Calu3 (cell line): Measurements from ENCODE around the gene UVRAG. TPM values are rescaled to one million over a fixed set of nuclear protein-coding genes. Genes with fewer than 3 reads are reported as not detected.
A peak's percentile ranks its signal among the peaks of the same experiment; 100 is the strongest.

ENCODE experiments used
- BruUV-seq: library from RNA; stranded (reverse); fragments of 400-500 nt; replicated peaks from 2 replicates; lab custom pipeline; 2021; lab: Mats Ljungman, UMichigan
- CTCF ChIA-PET: fragments of 300-600 bp; sonication (Branson Sonifier 250); formaldehyde crosslinking; loops from one replicate; lab custom pipeline; 2022; ENCODE audit warnings: antibody characterized with exemption; lab: Charles Lee
- DNase-seq: peaks from one replicate; pipeline ENCODE4 v3.0.0; 2022
- H3K27ac Mint-ChIP-seq: one replicate; pipeline ENCODE4 v1.8.0; 2022; ENCODE audit warnings: mixed read lengths; ENCODE audit not compliant: unreplicated experiment
- H3K27me3 Mint-ChIP-seq: one replicate; pipeline ENCODE4 v1.8.0; 2022; ENCODE audit warnings: mixed read lengths; ENCODE audit not compliant: unreplicated experiment
- H3K36me3 Mint-ChIP-seq: one replicate; pipeline ENCODE4 v1.8.0; 2022; ENCODE audit warnings: mild to moderate bottlenecking, moderate library complexity, mixed read lengths; ENCODE audit not compliant: insufficient read depth, unreplicated experiment
- H3K4me1 Mint-ChIP-seq: one replicate; pipeline ENCODE4 v1.8.0; 2022; ENCODE audit warnings: mild to moderate bottlenecking, low read depth, mixed read lengths; ENCODE audit not compliant: unreplicated experiment
- H3K4me3 Mint-ChIP-seq: one replicate; pipeline ENCODE4 v1.8.0; 2022; ENCODE audit warnings: mild to moderate bottlenecking, low read depth, moderate library complexity, mixed read lengths; ENCODE audit not compliant: unreplicated experiment
- H3K9me3 Mint-ChIP-seq: one replicate; pipeline ENCODE4 v1.8.0; 2022; ENCODE audit warnings: low read depth, mixed read lengths; ENCODE audit not compliant: unreplicated experiment
- CTCF ChIP-seq: fragments of 200-600 bp; IDR thresholded peaks from one replicate; pipeline ENCODE4 v1.8.0; 2022; ENCODE audit warnings: antibody characterized with exemption; ENCODE audit not compliant: unreplicated experiment
- intact Hi-C: fragments of 100-400 bp; cut with micrococcal nuclease; formaldehyde crosslinking; loops from one replicate; pipeline ENCODE4 v1.10.0; 2022; ENCODE audit not compliant: unreplicated experiment
- total RNA-seq: library from RNA; stranded (reverse); gene quantifications from 2 replicates; pipeline ENCODE4 v1.2.3, GENCODE V29; 2022

Gene UVRAG
- total RNA-seq, 1 experiment from 2014 or later = 18.5 TPM

- CTCF ChIA-PET = interaction anchor here (0.6 to 0.7 kb wide), 4 partner anchors 30 to 276 kb away, joined by 3 to 9 read pairs (median 3); no protein-coding TSS in a partner anchor
- no peak overlapping the region for H3K4me3 Mint-ChIP-seq
- BruUV-seq = no TSS peak
- no peaks in the 10 kb centered on the region for H3K4me1 Mint-ChIP-seq
- DNase-seq = no peak
- no peaks in the 10 kb centered on the region for H3K27me3 Mint-ChIP-seq
- H3K27ac Mint-ChIP-seq = no peak overlapping the region
- intact Hi-C loops = no loop called here
- TF ChIP-seq CTCF = no peak
- no peaks in the 10 kb centered on the region for H3K9me3 Mint-ChIP-seq
- H3K36me3 Mint-ChIP-seq = no peaks in the 10 kb centered on the region
Observed at GRCh38 chr11:75893251-75893650, 78.2 kb downstream of the UVRAG start.

DNA sequence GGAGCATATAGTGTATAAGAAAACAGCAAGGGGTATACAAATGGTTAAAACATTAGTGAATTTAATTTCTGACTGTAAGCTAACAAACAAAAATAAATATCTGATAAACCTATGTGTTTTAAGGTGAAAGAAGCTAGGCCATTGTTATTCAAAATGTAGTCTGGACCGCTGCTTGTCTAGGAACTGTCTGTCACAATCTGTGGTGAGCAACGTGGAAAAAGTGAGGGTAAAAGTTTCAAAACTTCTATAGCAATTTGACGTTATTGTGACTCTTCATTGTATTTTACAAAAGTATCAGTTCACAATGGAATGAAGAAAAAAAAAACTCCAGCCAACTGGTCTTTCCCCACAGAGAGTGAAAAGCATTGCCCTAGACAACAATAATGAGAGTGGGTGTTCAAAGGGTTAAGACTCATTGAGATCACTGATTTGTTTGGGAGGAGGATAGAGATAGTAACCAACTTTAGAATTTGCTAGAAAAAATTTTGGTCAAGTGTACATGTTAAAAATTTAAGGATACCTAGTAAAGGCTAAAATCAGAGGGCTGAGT is 79.1 kb downstream of the UVRAG start:
- intact Hi-C loops = no loop called here
- no peak for TF ChIP-seq CTCF
- no TSS peak for BruUV-seq

GRCh38 chr11:75896843-75897419 is 81.9 kb downstream of the UVRAG start:
- H3K27me3 Mint-ChIP-seq = no peaks in the 10 kb centered on the region

More for the DNA sequence above, 79.1 kb downstream of the UVRAG start:
- no peaks in the 10 kb centered on the region for H3K36me3 Mint-ChIP-seq
- no peak overlapping the region for H3K4me3 Mint-ChIP-seq
- no peak for DNase-seq
- H3K27ac Mint-ChIP-seq = no peak overlapping the region
- no peaks in the 10 kb centered on the region for H3K27me3 Mint-ChIP-seq
- no peaks in the 10 kb centered on the region for H3K9me3 Mint-ChIP-seq
- CTCF ChIA-PET = no interaction called here
- H3K4me1 Mint-ChIP-seq = no peaks in the 10 kb centered on the region

GRCh38 chr11:75898871-75899270 is 83.9 kb downstream of the UVRAG start:
- Mint-ChIP-seq H3K27ac (no peak overlapping the region), H3K9me3 (no peaks in the 10 kb centered on the region), H3K27me3 (no peaks in the 10 kb centered on the region), H3K4me1 (no peaks in the 10 kb centered on the region), H3K4me3 (no peak overlapping the region), H3K36me3 (no peaks in the 10 kb centered on the region)
- CTCF ChIA-PET = no interaction called here
- no peak for DNase-seq
- TF ChIP-seq CTCF = no peak
- intact Hi-C loops = loop anchor here (5.0 kb wide), 2 partner anchors 308 to 418 kb away; partner anchors contain the start of gene WNT11
- no TSS peak for BruUV-seq

More at GRCh38 chr11:75896843-75897419, 81.9 kb downstream of the UVRAG start:
- H3K9me3 Mint-ChIP-seq = no peaks in the 10 kb centered on the region
- no peak overlapping the region for H3K27ac Mint-ChIP-seq
- CTCF ChIA-PET = interaction anchor here (1.0 to 2.3 kb wide), 6 partner anchors 177 to 422 kb away, joined by 3 to 22 read pairs (median 5); no protein-coding TSS in a partner anchor
- TF ChIP-seq CTCF = peak; percentile 56
- no peaks in the 10 kb centered on the region for H3K36me3 Mint-ChIP-seq
- DNase-seq = no peak
- no peaks in the 10 kb centered on the region for H3K4me1 Mint-ChIP-seq
- no TSS peak for BruUV-seq
- H3K4me3 Mint-ChIP-seq = no peak overlapping the region
- intact Hi-C loops = loop anchor here (2.0 to 5.0 kb wide), 3 partner anchors 256 to 420 kb away; partner anchors contain the start of gene WNT11
